DOHH2 (cell line): ENCODE data around the gene EPB41.

Source experiments
- H3F3A ChIP-seq: fragments of 200-600 bp; sonication (generic), shearing (Covaris generic); 2 replicates; pipeline ENCODE4 v1.6.0; 2016; ENCODE audit warnings: antibody characterized with exemption, mild to moderate bottlenecking; ENCODE audit not compliant: control insufficient read depth, insufficient read depth
- H3K27ac ChIP-seq: fragments of 200-600 bp; sonication (generic); 2 replicates; pipeline ENCODE4 v1.5.1; 2014; ENCODE audit warnings: low read depth, mild to moderate bottlenecking, low read length, moderate library complexity
- H3K27me3 ChIP-seq: fragments of 200-600 bp; sonication (generic); 2 replicates; pipeline ENCODE4 v1.6.1; 2014; ENCODE audit warnings: mild to moderate bottlenecking, low read length, mixed read lengths; ENCODE audit not compliant: control insufficient read depth
- H3K36me3 ChIP-seq: fragments of 200-600 bp; sonication (generic); 2 replicates; pipeline ENCODE4 v1.6.1; 2014; ENCODE audit warnings: mild to moderate bottlenecking, low read length, moderate library complexity, mixed read lengths; ENCODE audit not compliant: control insufficient read depth
- H3K4me1 ChIP-seq: fragments of 200-600 bp; sonication (generic); 2 replicates; pipeline ENCODE4 v1.6.1; 2014; ENCODE audit warnings: mild to moderate bottlenecking, low read length, mixed read lengths; ENCODE audit not compliant: control insufficient read depth
- H3K4me2 ChIP-seq: fragments of 200-600 bp; sonication (generic); 2 replicates; pipeline ENCODE4 v1.6.0; 2014; ENCODE audit warnings: mild to moderate bottlenecking, low read length, moderate library complexity
- H3K4me3 ChIP-seq: fragments of 200-600 bp; sonication (generic); 2 replicates; pipeline ENCODE4 v1.5.1; 2014; ENCODE audit warnings: mild to moderate bottlenecking, low read length, mixed read lengths
- H3K79me2 ChIP-seq: fragments of 200-600 bp; sonication (generic); 2 replicates; pipeline ENCODE4 v1.6.1; 2014; ENCODE audit warnings: mild to moderate bottlenecking, low read length, mixed read lengths; ENCODE audit not compliant: control insufficient read depth
- H3K9me2 ChIP-seq: fragments of 200-600 bp; sonication (generic); replicated peaks from 2 replicates; pipeline ENCODE4 v1.6.1; 2014; ENCODE audit warnings: mild to moderate bottlenecking, low read length, mixed read lengths; ENCODE audit not compliant: control insufficient read depth
- H3K9me3 ChIP-seq: fragments of 200-600 bp; sonication (generic); 2 replicates; pipeline ENCODE4 v1.6.1; 2014; ENCODE audit warnings: antibody characterized with exemption, low read length, mixed read lengths; ENCODE audit not compliant: control insufficient read depth, insufficient read depth
- H4K20me1 ChIP-seq: fragments of 200-600 bp; sonication (generic); 2 replicates; pipeline ENCODE4 v1.6.0; 2014; ENCODE audit warnings: low read depth, mild to moderate bottlenecking, antibody characterized with exemption, low read length, moderate library complexity; ENCODE audit not compliant: control insufficient read depth, insufficient read depth
- EZH2phosphoT487 ChIP-seq: fragments of 200-600 bp; sonication (generic); IDR thresholded peaks from 2 replicates; pipeline ENCODE4 v1.6.1; 2017; ENCODE audit warnings: borderline replicate concordance, mild to moderate bottlenecking, antibody characterized with exemption, low read length, moderate library complexity, mixed read lengths
- TF ChIP-seq, protein P1 (sequence below): fragments of 200-600 bp; sonication (generic); IDR thresholded peaks from one replicate; pipeline ENCODE4 v1.5.1; 2014; ENCODE audit warnings: antibody characterized with exemption, mild to moderate bottlenecking, low read depth, low read length; ENCODE audit not compliant: poor library complexity, severe bottlenecking

The EPB41 gene

GRCh38 chr1:28890836-28891235 is 23.5 kb upstream of the EPB41 start:
- H3K79me2 ChIP-seq, result peaks cover 7% of the 10 kb centered on the region; the same call in 1 of the 2 replicates
- H3K4me2 ChIP-seq, result no peak overlapping the region
- TF ChIP-seq, protein P1, sequence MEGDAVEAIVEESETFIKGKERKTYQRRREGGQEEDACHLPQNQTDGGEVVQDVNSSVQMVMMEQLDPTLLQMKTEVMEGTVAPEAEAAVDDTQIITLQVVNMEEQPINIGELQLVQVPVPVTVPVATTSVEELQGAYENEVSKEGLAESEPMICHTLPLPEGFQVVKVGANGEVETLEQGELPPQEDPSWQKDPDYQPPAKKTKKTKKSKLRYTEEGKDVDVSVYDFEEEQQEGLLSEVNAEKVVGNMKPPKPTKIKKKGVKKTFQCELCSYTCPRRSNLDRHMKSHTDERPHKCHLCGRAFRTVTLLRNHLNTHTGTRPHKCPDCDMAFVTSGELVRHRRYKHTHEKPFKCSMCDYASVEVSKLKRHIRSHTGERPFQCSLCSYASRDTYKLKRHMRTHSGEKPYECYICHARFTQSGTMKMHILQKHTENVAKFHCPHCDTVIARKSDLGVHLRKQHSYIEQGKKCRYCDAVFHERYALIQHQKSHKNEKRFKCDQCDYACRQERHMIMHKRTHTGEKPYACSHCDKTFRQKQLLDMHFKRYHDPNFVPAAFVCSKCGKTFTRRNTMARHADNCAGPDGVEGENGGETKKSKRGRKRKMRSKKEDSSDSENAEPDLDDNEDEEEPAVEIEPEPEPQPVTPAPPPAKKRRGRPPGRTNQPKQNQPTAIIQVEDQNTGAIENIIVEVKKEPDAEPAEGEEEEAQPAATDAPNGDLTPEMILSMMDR, result no peak
- no peak for TF ChIP-seq EZH2phosphoT487
- peaks cover 3% of the 10 kb centered on the region; the same call in 1 of the 2 replicates for H4K20me1 ChIP-seq
- peaks cover 6% of the 10 kb centered on the region for H3F3A ChIP-seq
- no peaks in the 10 kb centered on the region for H3K9me3 ChIP-seq
- H3K4me1 ChIP-seq, result peaks cover 16% of the 10 kb centered on the region
- no peaks in the 10 kb centered on the region for H3K9me2 ChIP-seq
- H3K27ac ChIP-seq, result no peak overlapping the region
- H3K36me3 ChIP-seq, result peaks cover 5% of the 10 kb centered on the region; the same call in 1 of the 2 replicates
- no peaks in the 10 kb centered on the region for H3K27me3 ChIP-seq
- H3K4me3 ChIP-seq, result no peak overlapping the region

DNA sequence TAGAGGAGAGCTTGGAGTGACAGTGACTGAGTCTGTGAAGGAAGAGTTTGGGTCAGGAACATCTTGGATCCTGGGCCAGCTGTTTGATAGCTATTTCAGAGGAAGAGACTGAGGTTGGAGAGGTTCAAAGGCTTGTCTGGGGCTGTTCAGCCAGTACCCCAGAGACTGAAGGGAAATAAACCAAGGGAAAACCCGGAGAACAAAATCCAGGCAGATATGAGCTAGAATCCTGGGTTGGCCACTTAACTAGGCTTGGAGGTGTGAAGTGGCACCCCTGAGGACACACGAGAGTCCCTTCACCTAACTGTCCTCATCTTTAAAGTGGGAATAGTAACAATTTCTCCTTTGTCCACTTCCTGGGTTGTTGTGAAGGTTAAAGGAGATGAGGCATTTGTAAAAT is 23.1 kb upstream of the EPB41 start:
- Histone ChIP-seq H3K4me2 (no peak overlapping the region), H3F3A (peaks cover 2% of the 10 kb centered on the region), H3K9me2 (no peaks in the 10 kb centered on the region), H3K4me3 (no peak overlapping the region), H3K79me2 (peaks cover 7% of the 10 kb centered on the region; the same call in 1 of the 2 replicates), H3K9me3 (no peaks in the 10 kb centered on the region), H3K27ac (no peak overlapping the region), H3K36me3 (peaks cover 5% of the 10 kb centered on the region; the same call in 1 of the 2 replicates), H3K27me3 (no peaks in the 10 kb centered on the region), H4K20me1 (peaks cover 3% of the 10 kb centered on the region; the same call in 1 of the 2 replicates), H3K4me1 (peaks cover 12% of the 10 kb centered on the region)
- TF ChIP-seq, protein P1, result no peak
- no peak for TF ChIP-seq EZH2phosphoT487

GRCh38 chr1:28893403-28894102 is 20.8 kb upstream of the EPB41 start:
- Histone ChIP-seq H3K36me3 (peaks cover 7% of the 10 kb centered on the region; the same call in 1 of the 2 replicates), H3K4me1 (no peaks in the 10 kb centered on the region), H3K79me2 (no peaks in the 10 kb centered on the region), H3K9me3 (no peaks in the 10 kb centered on the region), H3K4me2 (no peak overlapping the region), H3K4me3 (no peak overlapping the region), H3K9me2 (no peaks in the 10 kb centered on the region), H3K27ac (no peak overlapping the region), H3F3A (no peaks in the 10 kb centered on the region), H4K20me1 (peaks cover 3% of the 10 kb centered on the region; the same call in 1 of the 2 replicates), H3K27me3 (no peaks in the 10 kb centered on the region)
- TF ChIP-seq, protein P1, result peak; percentile 73
- TF ChIP-seq EZH2phosphoT487, result no peak
